Stimulated activated CD4-positive, alpha-beta T cell treated with anti-CD3 and anti-CD28 coated beads, Interleukin-12 subunit alpha, Interleukin-12 subunit beta, amount 100 ng/mL, for 24 hours (primary cell): ENCODE data around the gene IGSF9B.

Experiments used
- DNase-seq, 2 experiments: peaks; one replicate each; pipeline ENCODE4 v3.0.0-alpha.2; 2020; ENCODE audit warnings: low read depth in 2 of 2

Gene IGSF9B

DNA sequence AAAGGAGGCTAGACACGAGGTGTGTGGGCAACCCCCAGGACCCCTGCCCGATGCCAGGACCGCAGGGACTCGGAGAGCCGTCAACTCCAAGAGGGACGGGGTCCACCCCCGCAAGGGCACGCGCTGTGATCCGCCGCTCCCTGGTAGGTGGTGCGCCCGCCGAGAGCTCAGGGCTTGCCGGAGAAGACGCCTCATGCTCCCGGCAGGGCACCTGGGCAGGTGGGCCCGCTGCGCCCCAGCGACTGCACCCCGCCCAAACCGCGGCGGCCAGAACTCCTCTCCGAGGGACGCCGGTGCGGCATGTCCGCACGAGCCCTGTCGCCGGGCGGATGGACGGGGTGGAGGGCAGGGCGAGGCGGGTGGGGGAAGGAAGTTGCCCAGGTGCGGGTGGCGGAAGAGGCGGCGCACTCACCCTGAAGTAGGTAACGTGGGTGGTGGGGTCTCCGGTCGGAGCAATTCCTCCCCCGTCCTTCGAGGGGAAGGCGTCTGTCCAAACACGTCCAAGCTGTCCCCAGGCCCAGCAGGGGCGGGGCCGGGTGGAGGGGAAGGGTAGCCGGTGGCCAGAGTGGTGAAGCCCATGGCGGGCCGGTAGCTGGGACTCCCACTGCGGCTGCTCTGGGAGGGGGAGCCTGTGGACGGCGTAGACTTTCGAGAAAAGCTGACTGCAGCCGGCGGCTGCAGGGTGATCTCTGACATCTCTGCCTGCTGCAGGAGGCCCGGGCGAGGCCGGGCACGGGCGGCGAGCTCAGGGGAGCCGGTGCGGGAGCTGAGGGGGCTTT, 37.2 kb downstream of the IGSF9B start:
- no peak for DNase-seq

- no peak for DNase-seq
Measured at GRCh38 chr11:133918608-133919260, 38.0 kb downstream of the IGSF9B start.

- no peak for DNase-seq
Measured at GRCh38 chr11:133917921-133918607, 38.7 kb downstream of the IGSF9B start.

DNA sequence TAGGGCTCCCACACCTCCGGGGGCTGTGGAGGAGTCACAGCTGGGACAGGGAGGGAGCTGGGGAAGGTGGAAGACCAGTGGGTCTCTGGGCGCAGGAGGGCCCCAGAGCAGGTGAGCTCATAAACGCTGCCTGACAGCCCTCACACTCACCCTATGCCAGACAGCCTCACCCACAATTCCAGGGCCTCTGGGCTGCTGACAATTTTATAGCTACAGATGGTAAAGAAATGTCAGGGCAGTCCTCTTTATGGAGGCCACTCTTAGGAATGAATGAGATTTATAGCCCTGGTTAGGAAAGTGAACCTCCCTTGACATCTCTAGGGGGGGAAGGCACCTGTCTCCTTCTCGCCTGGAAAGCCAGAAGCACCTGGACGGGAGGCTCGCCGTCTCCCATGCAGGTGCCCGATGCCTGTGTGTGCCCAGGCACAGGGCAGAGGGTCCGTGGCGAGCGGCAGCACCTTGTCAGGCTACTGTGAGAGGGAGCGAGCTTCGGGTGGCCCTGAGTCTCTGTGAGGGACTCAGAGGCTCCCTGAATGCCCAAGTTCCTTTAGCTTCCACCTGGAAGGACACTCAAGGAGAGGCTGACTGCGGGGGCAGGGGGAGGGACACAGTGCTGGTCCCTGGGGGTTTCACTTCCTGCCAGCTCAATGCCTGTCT, 39.9 kb downstream of the IGSF9B start:
- DNase-seq = no peak

DNA sequence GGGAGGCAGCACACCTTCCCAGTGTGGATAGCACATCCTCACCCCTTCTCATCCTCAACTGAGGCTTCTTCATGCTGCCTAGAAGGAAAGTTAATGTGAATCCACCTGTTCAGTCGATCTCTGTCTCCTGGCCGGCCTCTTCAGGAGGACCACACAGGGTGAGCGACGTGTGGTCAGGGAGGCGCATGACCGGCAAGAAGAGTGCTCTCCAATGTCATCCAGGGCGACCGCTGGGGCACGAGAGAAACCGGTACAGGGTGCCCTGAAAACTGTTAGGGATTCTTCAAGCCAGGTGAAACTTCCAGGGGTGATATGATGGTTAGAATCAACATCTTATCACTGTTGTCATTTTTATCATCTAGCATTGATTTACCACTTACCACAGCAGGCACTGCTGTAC, 43.0 kb downstream of the IGSF9B start:
- no peak for DNase-seq

GRCh38 chr11:133911171-133911570, 45.6 kb downstream of the IGSF9B start:
- no peak for DNase-seq

DNA sequence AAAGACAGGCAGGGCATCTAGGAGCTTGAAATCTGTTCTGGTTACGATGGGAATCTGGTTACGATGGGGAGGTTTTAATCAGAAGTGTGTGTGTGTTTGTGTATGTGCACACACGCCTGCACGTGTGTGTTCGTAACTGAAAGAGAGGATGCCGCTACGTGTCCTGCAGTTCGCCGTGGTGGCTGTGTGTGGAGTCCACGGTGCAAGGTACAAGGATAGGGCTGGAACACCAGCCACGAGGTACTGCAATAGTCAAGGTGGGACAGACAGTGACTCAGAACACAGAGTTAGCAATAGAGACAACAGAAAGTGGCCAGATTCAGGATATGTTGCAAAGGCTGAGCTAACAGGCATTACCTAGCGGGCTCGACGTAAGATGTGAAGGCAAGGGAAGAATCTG, 46.7 kb downstream of the IGSF9B start:
- DNase-seq = no peak

DNA sequence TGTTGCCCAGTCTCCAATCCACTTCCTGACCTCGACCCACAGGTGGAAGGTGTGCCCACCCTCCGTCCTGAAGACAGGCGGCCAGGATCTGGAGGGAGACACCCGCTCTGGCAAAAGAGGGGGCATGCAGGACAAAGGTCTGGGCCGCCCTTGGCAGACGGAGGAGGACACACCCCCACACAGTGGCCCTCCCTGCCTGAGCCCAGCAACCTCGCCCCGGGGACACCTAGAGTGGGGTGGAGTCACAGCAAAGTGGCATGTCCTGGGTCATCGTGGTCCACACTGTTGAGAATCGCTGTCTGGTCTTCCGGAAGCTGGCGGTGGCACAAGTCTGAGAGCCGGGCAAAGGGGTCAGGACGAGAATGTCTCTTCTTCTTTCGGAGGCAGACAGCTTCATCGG, 47.9 kb downstream of the IGSF9B start:
- DNase-seq = no peak

DNA sequence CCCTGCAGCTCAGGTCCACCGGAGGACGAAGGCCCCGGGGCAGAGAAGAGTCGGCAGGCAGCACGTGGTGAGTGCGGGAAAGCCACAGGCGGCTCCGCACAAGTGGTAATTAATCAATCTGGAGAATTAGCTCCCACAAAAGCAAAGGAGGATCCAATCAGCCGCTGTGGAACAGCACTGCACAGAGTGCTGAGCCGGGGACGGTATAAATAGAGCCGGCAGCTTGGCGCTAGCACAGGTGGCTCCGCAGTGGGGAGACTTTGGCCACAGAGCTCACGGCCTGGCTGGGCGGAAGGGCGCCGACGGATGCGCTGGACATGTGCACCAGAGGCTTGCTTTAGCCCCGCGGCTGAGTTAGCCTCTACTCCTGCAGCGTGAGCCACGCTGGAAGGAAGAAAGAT, 48.9 kb downstream of the IGSF9B start:
- DNase-seq = no peak

- DNase-seq = no peak
Measured at GRCh38 chr11:133907216-133907615, 49.6 kb downstream of the IGSF9B start.

DNA sequence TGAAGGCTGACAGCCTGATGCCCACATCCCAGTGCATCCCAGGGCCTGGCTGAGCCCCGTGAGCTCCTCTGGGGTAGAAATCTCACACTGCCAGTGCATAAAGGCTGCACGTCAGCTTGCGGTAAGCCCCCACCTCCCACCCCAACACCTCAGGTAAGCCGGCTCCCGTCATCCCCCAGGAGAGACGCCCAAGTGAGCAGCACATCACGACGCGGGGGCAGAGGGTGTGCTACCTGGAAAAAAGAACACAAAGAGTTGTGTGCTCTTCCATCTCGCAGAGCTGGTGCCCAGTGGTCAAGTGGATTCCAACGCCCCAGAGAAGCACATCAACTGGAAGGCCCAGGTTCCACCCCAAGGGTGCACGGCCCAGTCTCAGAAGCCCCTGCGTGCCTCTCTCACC, 50.0 kb downstream of the IGSF9B start:
- no peak for DNase-seq

- no peak for DNase-seq
Measured at GRCh38 chr11:133906241-133906640, 50.5 kb downstream of the IGSF9B start.

GRCh38 chr11:133905677-133906156, 51.1 kb downstream of the IGSF9B start:
- DNase-seq = no peak

DNA sequence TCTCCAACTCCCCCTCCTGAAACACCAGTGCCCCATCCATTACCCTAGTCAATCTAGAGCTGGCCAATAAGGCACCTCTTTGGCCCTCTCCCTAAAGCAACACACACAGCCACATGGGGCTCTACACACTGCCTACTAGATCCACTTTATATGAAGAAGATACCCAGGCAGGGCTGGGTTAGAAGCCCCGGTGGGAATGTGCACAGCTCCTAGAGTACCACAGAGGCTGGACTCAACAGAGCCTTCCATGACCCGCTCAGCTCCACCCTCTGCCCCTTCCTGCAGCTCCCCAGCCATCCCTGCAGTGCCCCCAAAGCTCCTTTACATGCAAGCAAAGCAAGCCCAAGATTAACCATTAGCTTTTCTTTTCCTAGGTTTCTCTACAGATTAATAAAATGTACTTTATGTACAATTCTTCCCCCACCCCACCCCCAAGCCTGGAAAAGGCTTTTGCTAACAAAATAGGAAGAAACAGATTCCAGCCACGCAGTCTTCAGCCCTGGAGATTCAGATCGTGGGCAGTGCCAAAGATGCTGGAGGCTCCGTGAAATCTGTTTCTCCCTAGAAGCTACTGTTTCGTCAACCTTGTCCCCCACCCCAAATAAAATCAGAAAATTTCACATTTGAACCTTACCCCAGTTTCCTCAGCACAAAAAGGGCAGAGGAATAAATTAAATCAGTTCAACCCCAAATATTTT, 51.8 kb downstream of the IGSF9B start:
- DNase-seq = no peak

- DNase-seq = no peak
Measured at GRCh38 chr11:133903875-133904817, 52.6 kb downstream of the IGSF9B start.

GRCh38 chr11:133903056-133903455, 53.7 kb downstream of the IGSF9B start:
- no peak for DNase-seq

- DNase-seq = no peak
Measured at GRCh38 chr11:133902506-133902905, 54.3 kb downstream of the IGSF9B start.

GRCh38 chr11:133901999-133902398, 54.8 kb downstream of the IGSF9B start:
- DNase-seq = no peak

- DNase-seq = no peak
Measured at GRCh38 chr11:133901316-133901715, 55.5 kb downstream of the IGSF9B start.
